Measurements from ENCODE around the gene TTF1.

TTF1 gene

DNA sequence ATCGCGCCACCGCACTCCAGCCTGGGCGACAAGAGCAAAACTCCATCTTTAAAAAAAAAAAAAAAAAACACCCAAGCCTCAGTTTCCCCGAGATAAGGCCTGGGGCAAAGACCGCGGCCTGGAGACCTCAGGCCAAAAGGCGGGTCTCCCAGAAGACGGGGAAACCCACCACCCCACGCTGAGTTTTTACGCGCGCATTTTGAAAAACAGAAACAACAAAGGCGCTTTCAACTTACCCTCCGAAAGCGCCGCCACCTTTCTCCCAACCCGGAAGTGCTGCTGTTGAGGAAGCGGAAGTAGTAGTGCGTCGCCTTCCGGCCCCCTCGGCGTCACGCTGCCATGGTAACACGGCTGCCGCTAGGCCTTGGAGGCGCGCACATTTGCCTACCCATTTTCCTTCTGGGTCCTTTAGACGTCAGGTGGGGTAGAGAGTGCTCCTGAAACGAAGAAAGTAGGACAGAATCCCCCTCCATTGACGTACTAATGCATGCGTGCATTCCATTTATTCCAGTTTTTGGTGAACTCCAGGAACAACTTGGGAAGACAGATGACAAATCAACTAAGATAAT lies at the start of gene TTF1:
TSS of gene TTF1 (minus strand) at position 287 of the 569 bp plus-strand sequence. CDS start 4,019 bp downstream, outside the sequence.
- FAIRE-seq (peak; percentile 8), DNase-seq (ENCODE audit: low spot score) (peak; percentile 81)

DNA sequence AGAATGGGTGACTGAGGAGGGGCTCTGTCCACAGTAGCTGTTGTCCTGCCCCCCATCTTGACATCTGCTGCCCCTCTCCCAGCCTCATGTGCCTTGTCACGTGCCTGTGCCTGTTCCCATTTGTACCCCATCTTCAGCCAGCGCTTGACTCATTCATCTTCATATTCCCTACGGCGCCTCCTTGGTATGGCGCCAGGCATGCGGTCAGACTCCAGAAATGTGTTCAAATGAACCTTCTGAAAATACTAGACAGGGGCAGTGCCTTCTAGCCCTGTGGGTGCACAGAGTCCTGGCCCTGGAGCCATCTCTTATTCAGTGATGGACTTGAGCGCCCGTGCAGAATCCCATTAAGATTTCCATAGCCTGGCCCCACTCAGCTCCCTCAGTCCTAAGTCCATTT lies 49.6 kb upstream of the TTF1 start:
- no peak for FAIRE-seq
- no peak for DNase-seq (ENCODE audit: low spot score)

DNA sequence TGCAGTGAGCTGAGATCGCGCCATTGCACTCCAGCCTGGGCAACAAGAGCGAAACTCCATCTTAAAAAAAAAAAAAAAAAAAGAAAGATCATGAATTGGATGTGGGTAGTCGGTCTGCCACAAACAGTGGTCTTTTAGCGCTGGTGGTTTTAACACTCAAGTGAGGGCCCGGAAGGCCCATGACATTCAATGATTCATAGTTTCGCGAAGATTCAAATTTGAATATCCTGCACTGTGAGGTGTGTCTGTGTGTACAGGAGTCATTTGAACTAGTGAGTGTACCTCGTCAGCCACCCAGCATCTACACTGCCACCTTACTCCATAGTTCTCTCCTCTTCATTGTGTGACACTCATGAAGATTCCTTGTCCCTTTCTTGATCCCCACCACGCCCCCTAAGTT lies 44.6 kb upstream of the TTF1 start:
- FAIRE-seq (no peak), DNase-seq (ENCODE audit: low spot score) (no peak)

- DNase-seq (ENCODE audit: low spot score): no peak
- no peak for FAIRE-seq
Measured at GRCh38 chr9:132447902-132448301, 41.3 kb upstream of the TTF1 start.

DNA sequence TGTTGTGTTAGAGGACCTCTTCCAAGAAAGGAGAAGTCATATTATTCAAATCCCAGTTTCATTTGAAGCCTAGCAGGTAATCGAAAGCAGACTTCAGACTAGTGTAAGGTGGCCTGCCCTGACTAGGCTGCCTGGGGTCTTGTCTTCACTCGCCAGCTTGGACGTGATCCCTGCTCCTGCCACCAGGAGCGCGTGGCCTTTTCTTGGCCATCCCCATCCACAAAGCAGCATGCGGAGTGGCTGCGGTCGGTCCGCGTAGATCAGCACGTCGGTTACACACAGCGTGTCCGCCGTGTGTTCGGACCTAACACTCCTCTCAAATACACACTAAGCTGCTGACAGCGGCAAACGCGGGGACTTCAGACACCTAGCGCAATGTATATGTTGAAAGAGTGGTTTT lies 40.7 kb upstream of the TTF1 start:
- no peak for FAIRE-seq
- DNase-seq (ENCODE audit: low spot score): no peak

DNA sequence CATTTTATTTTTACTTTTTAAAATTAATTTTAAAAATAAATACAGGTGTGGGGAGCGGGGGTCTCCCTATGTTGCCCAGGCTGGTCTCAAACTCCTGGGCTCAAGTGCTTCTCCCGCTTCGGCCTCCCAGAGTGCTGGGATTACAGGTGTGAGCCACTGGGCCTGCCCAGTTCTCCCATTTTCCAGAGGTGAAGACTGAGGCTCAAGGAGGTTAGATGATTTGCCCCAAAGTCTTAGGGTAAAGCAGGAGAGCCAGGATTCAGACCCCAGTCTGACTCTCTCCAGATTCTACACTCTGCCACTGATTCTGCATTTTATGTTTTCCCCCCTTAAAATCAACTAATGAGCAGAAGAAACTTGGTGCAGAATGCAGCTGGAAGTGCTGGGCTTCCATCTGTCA lies 40.2 kb upstream of the TTF1 start:
- no peak for FAIRE-seq
- no peak for DNase-seq (ENCODE audit: low spot score)

GRCh38 chr9:132443951-132444607 lies 37.4 kb upstream of the TTF1 start:
- FAIRE-seq (no peak), DNase-seq (ENCODE audit: low spot score) (no peak)

- DNase-seq (ENCODE audit: low spot score) (no peak), FAIRE-seq (no peak)
Measured at GRCh38 chr9:132441404-132441803, 34.8 kb upstream of the TTF1 start.

DNA sequence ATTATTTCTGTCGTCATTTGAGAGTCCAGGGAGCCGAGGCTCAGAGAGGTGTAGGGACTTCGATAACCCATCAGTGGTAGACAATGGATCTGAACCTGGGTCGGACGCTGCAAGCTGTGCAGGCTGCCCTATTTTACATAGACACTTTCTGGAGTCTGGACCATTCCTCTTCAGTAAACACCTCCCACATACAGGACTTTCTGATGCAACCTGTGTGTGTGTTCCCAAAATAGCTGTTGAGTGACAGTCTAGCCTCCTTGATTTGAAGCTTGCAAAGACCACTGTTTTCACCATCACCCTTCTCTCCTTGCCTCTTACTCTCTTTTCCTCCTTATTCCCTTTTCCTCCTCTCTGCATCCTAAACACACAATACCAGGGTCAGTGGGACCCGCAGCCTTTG lies 34.1 kb upstream of the TTF1 start:
- FAIRE-seq (no peak), DNase-seq (ENCODE audit: low spot score) (no peak)

- FAIRE-seq (no peak), DNase-seq (ENCODE audit: low spot score) (no peak)
Measured at GRCh38 chr9:132439153-132439552, 32.5 kb upstream of the TTF1 start.

DNA sequence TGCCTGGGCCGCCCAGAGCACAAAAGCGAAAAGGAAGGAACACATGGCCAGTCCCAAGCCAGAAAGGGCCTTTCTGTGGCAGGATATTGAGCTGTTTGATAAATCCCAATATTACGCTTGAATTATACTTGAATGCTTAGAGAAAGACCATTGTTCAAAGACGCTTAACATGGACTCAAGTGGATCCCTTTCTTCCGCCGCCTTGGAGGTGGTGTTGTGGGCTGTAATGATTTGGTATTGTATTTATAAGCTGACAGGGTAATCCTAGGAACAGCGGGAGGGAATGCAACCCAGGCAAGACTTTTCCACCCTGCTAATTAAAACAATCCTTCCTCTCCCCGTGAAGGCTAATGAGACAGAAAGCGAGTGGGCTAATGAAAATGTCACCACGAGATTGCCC lies 28.2 kb upstream of the TTF1 start:
- FAIRE-seq (no peak), DNase-seq (ENCODE audit: low spot score) (no peak)

- no peak for DNase-seq (ENCODE audit: low spot score)
- no peak for FAIRE-seq
Measured at GRCh38 chr9:132430998-132431397, 24.4 kb upstream of the TTF1 start.

- no peak for FAIRE-seq
- no peak for DNase-seq (ENCODE audit: low spot score)
Measured at GRCh38 chr9:132426639-132427414, 20.2 kb upstream of the TTF1 start.

DNA sequence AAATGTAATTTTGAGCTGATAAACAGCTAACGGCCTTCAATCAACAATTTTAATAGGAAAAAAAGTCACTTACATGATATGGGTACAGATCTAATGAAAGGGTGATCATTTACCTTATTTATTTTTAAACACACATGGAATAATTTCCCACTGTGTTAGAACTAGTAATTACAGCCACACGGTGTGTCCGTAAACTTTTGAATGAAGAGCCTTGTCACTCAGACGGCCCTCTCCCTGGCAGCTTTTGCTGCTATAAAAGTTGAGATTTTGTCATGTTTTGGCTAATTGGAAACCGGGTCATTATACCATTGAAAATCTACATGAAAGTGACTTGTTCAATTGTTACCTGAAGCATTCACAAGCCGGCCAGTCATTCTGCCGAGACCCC lies 19.0 kb upstream of the TTF1 start:
- DNase-seq (ENCODE audit: low spot score) (no peak), FAIRE-seq (no peak)

GRCh38 chr9:132424857-132425674 lies 18.4 kb upstream of the TTF1 start:
- DNase-seq (ENCODE audit: low spot score) (no peak), FAIRE-seq (no peak)

DNA sequence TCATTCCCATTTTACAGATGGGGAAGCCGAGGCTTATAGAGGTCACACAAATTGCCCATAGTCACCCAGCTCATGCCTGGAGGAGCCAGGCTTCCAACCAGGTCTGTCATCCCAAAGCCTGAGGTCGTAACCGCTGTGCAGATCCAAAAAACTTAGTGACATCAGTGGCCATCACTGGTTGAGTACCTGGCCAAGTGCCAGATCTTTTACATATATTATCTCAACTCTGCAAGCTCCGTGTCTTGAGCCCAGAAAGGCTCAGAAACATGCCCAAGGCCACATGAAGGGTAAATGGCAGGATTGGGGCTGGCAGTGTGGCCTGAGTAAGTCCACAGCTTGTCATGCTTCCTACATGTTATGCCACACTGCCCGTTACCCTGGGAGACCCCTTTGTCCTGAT lies 16.9 kb upstream of the TTF1 start:
- DNase-seq (ENCODE audit: low spot score) (no peak), FAIRE-seq (no peak)

- FAIRE-seq (no peak), DNase-seq (ENCODE audit: low spot score) (no peak)
Measured at GRCh38 chr9:132422574-132422973, 15.9 kb upstream of the TTF1 start.

DNA sequence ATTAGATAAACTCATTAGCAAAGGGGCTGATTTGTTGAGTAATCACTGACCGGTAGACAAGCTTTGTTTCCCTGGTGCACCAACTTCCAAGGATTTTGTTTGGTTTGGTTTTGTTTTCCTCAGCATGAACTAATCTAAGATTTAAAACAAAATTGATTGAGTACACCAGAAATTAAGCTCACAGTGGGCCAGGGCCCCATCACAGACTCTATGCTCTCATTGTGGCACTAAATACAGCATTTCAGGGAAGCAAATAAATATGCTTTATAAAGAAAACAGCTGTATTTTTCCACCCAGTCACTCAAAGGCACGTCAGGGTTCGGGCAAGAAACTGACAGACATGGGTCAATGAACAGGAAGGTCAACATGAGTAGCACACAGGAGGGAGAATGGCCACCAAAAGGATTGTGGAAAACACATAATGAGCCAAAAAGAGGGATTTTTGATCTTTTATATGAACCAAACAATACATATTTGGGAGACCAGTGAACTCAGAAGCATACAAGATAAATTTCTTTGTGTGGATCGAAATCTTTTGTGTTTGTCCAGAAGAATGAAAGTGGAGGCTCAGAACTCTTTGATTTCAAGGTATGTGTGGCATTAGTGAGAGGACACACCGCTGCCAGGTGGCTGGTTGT lies 12.2 kb upstream of the TTF1 start:
- no peak for DNase-seq (ENCODE audit: low spot score)
- FAIRE-seq: no peak

- FAIRE-seq (no peak), DNase-seq (ENCODE audit: low spot score) (no peak)
Measured at GRCh38 chr9:132415181-132415580, 8.5 kb upstream of the TTF1 start.

GRCh38 chr9:132414731-132415130 lies 8.1 kb upstream of the TTF1 start:
- FAIRE-seq: no peak
- DNase-seq (ENCODE audit: low spot score): no peak

DNA sequence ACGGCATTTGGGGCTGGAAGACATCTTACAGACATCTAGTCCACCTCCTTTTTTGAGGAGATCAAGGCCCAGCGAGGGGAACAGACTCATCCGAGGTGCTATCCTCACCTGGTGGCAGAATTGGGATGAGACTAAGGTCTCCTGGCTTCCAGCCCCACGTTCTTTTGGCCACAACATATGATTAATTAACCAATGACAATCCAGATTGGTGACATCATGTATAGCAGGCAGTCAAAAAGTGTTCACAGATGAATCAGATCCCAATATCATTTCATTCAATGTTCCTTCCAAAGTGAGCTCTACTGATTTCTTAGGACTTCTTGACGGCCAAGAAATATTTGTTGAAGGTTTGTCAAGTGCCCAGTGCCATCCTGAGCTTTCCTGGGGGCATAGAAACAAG lies 7.3 kb upstream of the TTF1 start:
- no peak for DNase-seq (ENCODE audit: low spot score)
- no peak for FAIRE-seq

Data from RCC 7860 (cell line).